Neuron (in vitro differentiated cells): ENCODE results near the gene EXO1.

ENCODE experiments used
- H2AFZ ChIP-seq: one replicate; pipeline ENCODE4 v1.6.1; 2013; ENCODE audit warnings: low read depth, mild to moderate bottlenecking, inconsistent platforms, low read length, moderate library complexity
- H3K27me3 ChIP-seq: one replicate; pipeline ENCODE4 v1.6.1; 2013; ENCODE audit warnings: low read length; ENCODE audit not compliant: insufficient read depth
- H3K36me3 ChIP-seq: one replicate; pipeline ENCODE4 v1.6.1; 2013; ENCODE audit warnings: low read length; ENCODE audit not compliant: insufficient read depth
- H3K4me1 ChIP-seq: one replicate; pipeline ENCODE4 v1.6.1; 2013; ENCODE audit warnings: low read length; ENCODE audit not compliant: insufficient read depth
- H3K4me3 ChIP-seq: 2 replicates; pipeline ENCODE4 v1.5.1; 2013; ENCODE audit warnings: mild to moderate bottlenecking, low read length, moderate library complexity
- H3K9me3 ChIP-seq: one replicate; pipeline ENCODE4 v1.6.1; 2013; ENCODE audit warnings: low read length

EXO1 gene

GRCh38 chr1:241870746-241871430, 22.9 kb downstream of the EXO1 start:
- H3K9me3 ChIP-seq = no peaks in the 10 kb centered on the region
- no peak overlapping the region for H3K4me3 ChIP-seq
- no peaks in the 10 kb centered on the region for H3K4me1 ChIP-seq
- peaks cover 43% of the 10 kb centered on the region for H3K36me3 ChIP-seq
- no peak overlapping the region for H2AFZ ChIP-seq
- H3K27me3 ChIP-seq = no peaks in the 10 kb centered on the region

- Histone ChIP-seq H3K9me3 (peaks cover 3% of the 10 kb centered on the region), H3K36me3 (peaks cover 50% of the 10 kb centered on the region), H2AFZ (no peak overlapping the region), H3K4me3 (no peak overlapping the region), H3K4me1 (no peaks in the 10 kb centered on the region), H3K27me3 (no peaks in the 10 kb centered on the region)
These were observed 33.4 kb downstream of the EXO1 start for GRCh38 chr1:241881440-241881839.

- no peak overlapping the region for H2AFZ ChIP-seq
- H3K9me3 ChIP-seq = peaks cover 3% of the 10 kb centered on the region
- peaks cover 61% of the 10 kb centered on the region for H3K36me3 ChIP-seq
- H3K4me1 ChIP-seq = no peaks in the 10 kb centered on the region
- no peaks in the 10 kb centered on the region for H3K27me3 ChIP-seq
- no peak overlapping the region for H3K4me3 ChIP-seq
These were observed 35.2 kb downstream of the EXO1 start for GRCh38 chr1:241883159-241883558.

DNA sequence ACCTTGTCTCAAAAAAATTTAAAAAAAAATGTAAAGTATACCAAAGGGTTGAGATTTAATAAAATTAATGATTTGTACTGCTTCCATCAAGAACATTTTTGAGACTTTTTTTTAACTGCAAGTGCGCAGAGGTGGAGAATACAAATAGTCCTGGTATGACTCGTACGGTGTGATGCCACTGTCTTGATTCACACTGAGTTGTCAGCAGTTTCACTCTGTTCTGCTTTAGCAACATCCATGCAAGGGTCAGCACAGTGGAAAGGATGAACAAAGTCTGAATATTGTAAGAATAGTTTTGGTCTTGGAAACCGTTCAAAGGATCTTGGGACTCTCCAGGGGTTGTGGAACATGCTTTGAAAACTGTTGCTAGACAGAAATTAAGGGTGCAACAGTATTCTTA, 40.2 kb downstream of the EXO1 start:
- Histone ChIP-seq H3K36me3 (peaks cover 46% of the 10 kb centered on the region), H3K4me3 (no peak overlapping the region), H2AFZ (no peak overlapping the region), H3K9me3 (peaks cover 1% of the 10 kb centered on the region), H3K27me3 (no peaks in the 10 kb centered on the region), H3K4me1 (no peaks in the 10 kb centered on the region)

DNA sequence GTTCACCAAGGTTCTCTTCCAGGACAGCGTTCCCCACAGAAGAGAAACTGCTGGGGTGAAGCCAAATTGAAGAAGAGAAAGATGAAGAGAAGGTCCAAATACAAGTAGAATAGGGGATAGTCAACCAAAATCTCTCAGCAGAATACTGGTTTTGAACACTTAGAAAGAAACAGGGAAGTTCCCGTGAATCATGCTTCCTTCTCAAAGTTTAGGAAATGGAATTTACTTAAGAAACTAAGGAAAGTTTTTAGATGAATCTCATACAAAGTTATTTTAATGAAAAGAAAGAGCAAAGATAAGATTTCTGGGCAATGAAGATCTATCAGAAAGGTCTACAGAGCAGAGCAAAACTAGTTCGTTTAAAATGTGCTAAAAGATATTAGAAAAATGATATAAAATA, 43.3 kb downstream of the EXO1 start:
- H3K36me3 ChIP-seq = peaks cover 28% of the 10 kb centered on the region
- no peaks in the 10 kb centered on the region for H3K4me1 ChIP-seq
- no peak overlapping the region for H2AFZ ChIP-seq
- no peaks in the 10 kb centered on the region for H3K27me3 ChIP-seq
- H3K9me3 ChIP-seq = no peaks in the 10 kb centered on the region
- no peak overlapping the region for H3K4me3 ChIP-seq

DNA sequence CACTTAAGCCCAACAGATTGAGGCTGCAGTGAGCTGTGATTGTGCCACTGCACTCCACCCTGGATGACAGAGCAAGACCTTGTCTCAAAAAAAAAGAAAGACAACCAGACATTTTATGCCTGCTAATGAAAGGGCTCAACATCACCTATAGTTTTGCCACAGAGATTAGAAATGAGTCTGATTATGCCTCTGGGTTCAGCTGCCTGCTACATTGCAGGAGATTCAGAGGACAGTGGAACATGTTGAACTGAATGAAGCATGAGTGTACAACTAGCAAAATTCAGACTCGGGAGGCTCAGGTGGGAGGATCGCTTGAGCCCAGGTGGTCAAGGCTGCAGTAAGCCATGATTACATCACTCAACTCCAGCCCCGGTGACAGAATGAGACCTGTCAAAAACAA, 46.0 kb downstream of the EXO1 start:
- H3K27me3 ChIP-seq = no peaks in the 10 kb centered on the region
- no peaks in the 10 kb centered on the region for H3K4me1 ChIP-seq
- no peaks in the 10 kb centered on the region for H3K9me3 ChIP-seq
- H3K4me3 ChIP-seq = no peak overlapping the region
- H3K36me3 ChIP-seq = peaks cover 18% of the 10 kb centered on the region
- H2AFZ ChIP-seq = no peak overlapping the region

- no peak overlapping the region for H2AFZ ChIP-seq
- no peaks in the 10 kb centered on the region for H3K27me3 ChIP-seq
- no peaks in the 10 kb centered on the region for H3K4me1 ChIP-seq
- H3K36me3 ChIP-seq = peaks cover 18% of the 10 kb centered on the region
- H3K9me3 ChIP-seq = no peaks in the 10 kb centered on the region
- no peak overlapping the region for H3K4me3 ChIP-seq
These were observed 47.0 kb downstream of the EXO1 start for GRCh38 chr1:241895013-241895412.

DNA sequence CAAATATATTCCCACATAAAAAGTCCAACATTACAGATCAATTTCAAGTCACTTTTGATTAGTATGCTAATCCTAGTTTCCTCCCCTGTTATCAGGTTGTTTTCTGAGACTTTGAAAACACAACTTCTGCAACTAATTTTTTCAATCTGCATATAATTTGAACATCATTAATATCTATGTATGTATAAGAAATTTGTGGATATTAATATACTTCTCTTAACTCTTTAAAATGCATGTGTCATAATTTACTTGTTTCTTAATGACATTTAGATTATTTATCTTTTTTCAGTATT, 48.6 kb downstream of the EXO1 start:
- no peak overlapping the region for H2AFZ ChIP-seq
- no peaks in the 10 kb centered on the region for H3K27me3 ChIP-seq
- no peaks in the 10 kb centered on the region for H3K9me3 ChIP-seq
- peaks cover 8% of the 10 kb centered on the region for H3K36me3 ChIP-seq
- no peaks in the 10 kb centered on the region for H3K4me1 ChIP-seq
- H3K4me3 ChIP-seq = no peak overlapping the region

GRCh38 chr1:241899210-241899609, 51.2 kb downstream of the EXO1 start:
- no peak overlapping the region for H2AFZ ChIP-seq
- no peaks in the 10 kb centered on the region for H3K27me3 ChIP-seq
- H3K36me3 ChIP-seq = peaks cover 8% of the 10 kb centered on the region
- H3K9me3 ChIP-seq = no peaks in the 10 kb centered on the region
- peaks cover 7% of the 10 kb centered on the region for H3K4me1 ChIP-seq
- H3K4me3 ChIP-seq = no peak overlapping the region

GRCh38 chr1:241900381-241900780, 52.4 kb downstream of the EXO1 start:
- no peaks in the 10 kb centered on the region for H3K9me3 ChIP-seq
- no peaks in the 10 kb centered on the region for H3K27me3 ChIP-seq

GRCh38 chr1:241902391-241903065, 54.5 kb downstream of the EXO1 start:
- Histone ChIP-seq H3K27me3 (no peaks in the 10 kb centered on the region), H3K4me3 (no peak overlapping the region), H2AFZ (no peak overlapping the region), H3K36me3 (peaks cover 8% of the 10 kb centered on the region), H3K9me3 (no peaks in the 10 kb centered on the region), H3K4me1 (peaks cover 7% of the 10 kb centered on the region)

More at GRCh38 chr1:241900381-241900780, 52.4 kb downstream of the EXO1 start:
- H3K4me3 ChIP-seq = no peak overlapping the region
- no peak overlapping the region for H2AFZ ChIP-seq
- peaks cover 7% of the 10 kb centered on the region for H3K4me1 ChIP-seq
- peaks cover 8% of the 10 kb centered on the region for H3K36me3 ChIP-seq

- Histone ChIP-seq H3K9me3 (no peaks in the 10 kb centered on the region), H3K27me3 (no peaks in the 10 kb centered on the region), H2AFZ (no peak overlapping the region), H3K36me3 (no peaks in the 10 kb centered on the region), H3K4me1 (peaks cover 5% of the 10 kb centered on the region), H3K4me3 (no peak overlapping the region)
These were observed 68.2 kb downstream of the EXO1 start for GRCh38 chr1:241916196-241916595.

DNA sequence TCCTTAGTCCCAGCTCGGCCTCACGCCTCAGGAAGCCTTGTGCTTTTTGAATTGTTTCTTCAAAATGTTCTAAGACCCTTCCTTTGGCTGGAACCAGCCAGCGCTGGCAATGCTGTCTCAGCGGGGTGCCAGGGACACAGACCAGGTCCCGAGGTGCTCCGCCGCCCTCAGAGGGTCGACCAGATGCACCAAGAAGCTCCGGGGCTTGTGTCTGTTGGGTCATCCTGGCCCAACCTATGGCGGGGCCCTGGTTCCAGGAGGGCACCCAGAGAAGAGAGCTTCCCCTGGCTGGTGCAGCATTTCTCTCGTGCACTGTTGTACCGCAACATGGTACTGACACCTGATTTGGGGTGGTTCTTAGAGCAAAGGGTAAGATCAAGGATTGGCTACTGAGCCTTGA, 69.5 kb downstream of the EXO1 start:
- no peaks in the 10 kb centered on the region for H3K36me3 ChIP-seq
- no peak overlapping the region for H3K4me3 ChIP-seq
- H2AFZ ChIP-seq = no peak overlapping the region
- peaks cover 5% of the 10 kb centered on the region for H3K4me1 ChIP-seq
- H3K27me3 ChIP-seq = no peaks in the 10 kb centered on the region
- H3K9me3 ChIP-seq = no peaks in the 10 kb centered on the region

DNA sequence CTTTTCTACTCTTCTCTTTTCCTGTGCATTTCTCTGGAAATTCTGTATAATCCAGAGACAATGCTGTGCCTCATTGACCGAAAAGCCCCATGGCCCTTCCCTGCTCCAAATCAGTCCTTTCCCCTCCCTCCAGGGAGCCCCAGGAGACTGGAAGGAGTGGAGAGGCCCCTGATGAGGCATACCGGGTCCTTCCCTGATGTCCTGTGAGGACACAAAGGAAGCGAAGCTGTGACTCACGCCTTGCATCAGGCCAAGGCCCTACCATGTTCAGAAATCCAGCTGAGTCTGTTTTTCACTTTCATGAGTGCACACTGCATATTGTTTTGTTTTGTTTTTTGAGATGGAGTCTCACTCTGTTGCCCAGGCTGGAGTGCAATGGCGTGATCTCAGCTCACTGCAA, 70.9 kb downstream of the EXO1 start:
- no peaks in the 10 kb centered on the region for H3K36me3 ChIP-seq
- H3K4me1 ChIP-seq = peaks cover 5% of the 10 kb centered on the region
- H2AFZ ChIP-seq = no peak overlapping the region
- H3K9me3 ChIP-seq = no peaks in the 10 kb centered on the region
- H3K27me3 ChIP-seq = no peaks in the 10 kb centered on the region
- H3K4me3 ChIP-seq = no peak overlapping the region
